Measurements from ENCODE around the gene MAP7D3.

DNA sequence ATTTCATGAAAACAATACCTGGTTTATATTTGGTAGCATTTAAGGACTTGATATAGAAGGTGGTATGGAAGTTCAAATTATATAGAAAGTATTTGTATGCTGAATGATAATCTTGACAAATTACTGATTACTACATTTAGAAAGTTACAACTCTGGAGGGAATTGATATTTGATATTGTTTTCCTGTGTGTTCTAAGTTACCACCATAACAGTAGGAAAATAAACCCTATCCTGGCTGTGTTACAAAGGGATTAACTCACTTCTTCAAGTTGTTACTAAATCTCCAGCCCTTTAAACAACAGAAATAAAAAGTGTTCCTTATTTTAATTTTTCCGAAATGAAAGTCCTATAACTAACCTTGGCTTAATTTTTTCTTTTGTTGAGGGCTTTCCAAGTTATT is 67.3 kb downstream of the MAP7D3 start:
- TF ChIP-seq, protein P1, sequence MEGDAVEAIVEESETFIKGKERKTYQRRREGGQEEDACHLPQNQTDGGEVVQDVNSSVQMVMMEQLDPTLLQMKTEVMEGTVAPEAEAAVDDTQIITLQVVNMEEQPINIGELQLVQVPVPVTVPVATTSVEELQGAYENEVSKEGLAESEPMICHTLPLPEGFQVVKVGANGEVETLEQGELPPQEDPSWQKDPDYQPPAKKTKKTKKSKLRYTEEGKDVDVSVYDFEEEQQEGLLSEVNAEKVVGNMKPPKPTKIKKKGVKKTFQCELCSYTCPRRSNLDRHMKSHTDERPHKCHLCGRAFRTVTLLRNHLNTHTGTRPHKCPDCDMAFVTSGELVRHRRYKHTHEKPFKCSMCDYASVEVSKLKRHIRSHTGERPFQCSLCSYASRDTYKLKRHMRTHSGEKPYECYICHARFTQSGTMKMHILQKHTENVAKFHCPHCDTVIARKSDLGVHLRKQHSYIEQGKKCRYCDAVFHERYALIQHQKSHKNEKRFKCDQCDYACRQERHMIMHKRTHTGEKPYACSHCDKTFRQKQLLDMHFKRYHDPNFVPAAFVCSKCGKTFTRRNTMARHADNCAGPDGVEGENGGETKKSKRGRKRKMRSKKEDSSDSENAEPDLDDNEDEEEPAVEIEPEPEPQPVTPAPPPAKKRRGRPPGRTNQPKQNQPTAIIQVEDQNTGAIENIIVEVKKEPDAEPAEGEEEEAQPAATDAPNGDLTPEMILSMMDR (IDR thresholded peaks at IDR 0.05; ENCODE audit: low read depth, low read length), result no peak
- no peak for TF ChIP-seq POLR2A (IDR thresholded peaks at IDR 0.05; ENCODE audit: extremely low read depth, insufficient read length)
- TF ChIP-seq, protein P2, sequence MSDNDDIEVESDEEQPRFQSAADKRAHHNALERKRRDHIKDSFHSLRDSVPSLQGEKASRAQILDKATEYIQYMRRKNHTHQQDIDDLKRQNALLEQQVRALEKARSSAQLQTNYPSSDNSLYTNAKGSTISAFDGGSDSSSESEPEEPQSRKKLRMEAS (IDR thresholded peaks at IDR 0.05; ENCODE audit: low read depth, low read length), result no peak
